Measurements from ENCODE around the gene VENTX.
"Not testable (repeated sequence)": the region's sequence is repeated elsewhere in the genome, so short reads cannot be mapped to it uniquely, and the experiment has no call there.

VENTX gene

DNA sequence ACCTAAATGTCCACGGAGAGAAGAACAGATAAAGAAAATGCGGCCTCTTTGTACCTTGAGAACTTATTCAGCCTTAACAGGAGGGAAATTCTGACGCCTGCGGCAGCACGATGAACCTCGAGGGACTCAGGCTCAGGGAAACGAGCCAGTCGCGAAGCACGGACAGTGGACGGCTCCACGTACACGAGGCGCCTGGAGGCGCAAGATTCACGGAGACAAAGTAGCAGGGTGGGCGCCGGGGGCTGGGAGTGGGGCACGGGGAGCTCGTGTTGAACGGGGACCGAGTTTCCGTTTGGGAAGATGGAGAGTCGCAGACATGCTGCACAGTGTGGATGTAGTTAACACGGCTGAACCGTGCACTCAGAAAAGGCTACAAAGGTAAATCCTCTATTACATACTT is 20.9 kb upstream of the VENTX start:
- DNase-seq (ENCODE audit: low spot score), result no peak

DNA sequence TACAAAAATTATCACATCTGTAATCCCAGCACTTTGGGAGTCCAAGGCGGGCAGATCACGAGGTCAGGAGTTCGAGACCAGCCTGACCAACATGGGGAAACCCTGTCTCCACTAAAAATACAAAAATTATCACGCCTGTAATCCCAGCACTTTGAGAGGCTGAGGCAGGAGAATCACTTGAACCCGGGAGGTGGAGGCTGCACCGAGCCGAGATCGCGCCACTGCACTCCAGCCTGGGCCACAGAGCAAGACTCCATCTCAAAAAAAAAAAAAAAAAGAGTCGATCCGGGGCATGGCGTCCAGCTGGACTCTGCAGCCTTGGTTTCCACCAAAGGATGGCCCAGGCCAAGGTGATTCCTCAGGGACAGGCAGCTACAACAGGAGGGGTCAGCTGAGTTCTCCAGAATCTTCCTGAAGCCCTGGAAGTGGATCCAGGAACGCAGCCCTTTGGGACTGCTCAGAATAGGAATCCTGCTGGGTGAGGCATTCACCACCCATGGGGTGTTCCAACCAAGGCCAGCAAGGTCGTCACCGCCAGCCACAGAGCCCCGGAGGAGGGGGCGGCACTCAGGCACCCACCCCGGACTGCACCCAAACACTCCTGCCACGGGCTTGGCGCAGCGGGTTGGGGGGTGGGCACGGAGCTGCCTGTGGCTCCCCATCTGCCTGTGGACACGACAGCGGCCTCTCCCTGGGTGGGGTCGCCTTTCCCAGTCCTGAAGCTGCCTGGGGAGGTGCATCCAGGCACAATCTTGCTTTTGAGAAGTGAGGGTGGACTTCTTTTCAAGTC is 19.7 kb upstream of the VENTX start:
- DNase-seq (ENCODE audit: low spot score), result no peak

DNA sequence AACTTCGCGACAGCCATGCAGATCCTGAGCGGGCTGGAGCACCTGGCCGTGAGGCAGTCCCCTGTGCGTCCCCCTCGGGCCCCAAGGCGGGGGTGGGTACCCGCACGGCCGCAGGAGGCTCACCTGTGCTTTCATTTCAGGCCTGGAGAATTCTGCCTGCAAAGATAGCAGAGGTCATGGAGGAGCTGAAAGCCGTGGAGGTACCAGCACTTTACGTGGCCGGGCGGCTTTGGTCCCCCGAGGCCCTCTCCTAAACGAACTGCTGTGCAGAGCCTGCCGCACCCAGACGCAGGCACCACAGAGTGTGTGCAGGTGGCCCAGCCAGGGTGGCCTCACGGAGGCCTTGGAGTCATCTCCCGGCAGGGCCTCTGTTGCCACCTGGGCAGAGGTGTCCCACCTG is 18.8 kb upstream of the VENTX start:
- DNase-seq (ENCODE audit: low spot score), result no peak

DNA sequence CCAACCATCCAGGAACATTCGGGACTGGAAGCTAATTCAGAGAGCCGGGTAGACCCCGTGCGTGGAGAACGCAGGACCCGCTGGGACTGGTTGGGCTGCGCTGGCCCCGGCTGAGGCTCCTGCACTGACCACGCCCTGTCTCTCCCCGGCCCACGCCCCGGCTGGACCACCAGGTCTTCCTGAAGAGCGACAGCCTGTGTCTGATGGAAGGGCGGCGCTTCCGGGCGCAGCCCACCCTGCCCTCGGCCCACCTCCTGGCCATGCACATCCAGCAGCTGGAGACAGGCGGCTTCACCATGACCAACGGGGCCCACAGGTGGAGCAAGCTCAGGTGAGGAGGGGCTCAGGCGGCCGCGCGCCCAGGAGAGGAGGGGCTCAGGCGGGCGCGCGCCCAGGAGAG is 17.9 kb upstream of the VENTX start:
- DNase-seq (ENCODE audit: low spot score), result peak; percentile 88

DNA sequence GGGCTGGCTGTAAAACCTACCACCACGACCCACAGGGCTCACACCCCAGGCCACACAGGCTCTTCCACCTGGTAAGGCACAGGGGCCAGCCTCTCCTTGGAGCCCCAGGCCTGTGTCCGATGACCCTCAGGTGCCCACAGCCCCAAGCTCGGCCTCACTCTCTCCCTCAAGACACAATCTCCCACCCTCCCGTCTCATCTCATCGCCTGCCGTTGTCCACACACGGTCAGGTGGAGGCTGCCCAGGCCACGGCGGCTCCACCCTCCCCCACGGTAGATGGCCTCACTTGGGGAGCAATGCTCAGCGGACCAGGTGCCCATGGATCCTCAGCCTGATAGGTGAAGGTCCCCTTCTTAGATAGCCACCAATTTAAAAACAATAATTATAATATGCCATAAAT is 16.3 kb upstream of the VENTX start:
- DNase-seq (ENCODE audit: low spot score), result no peak

DNA sequence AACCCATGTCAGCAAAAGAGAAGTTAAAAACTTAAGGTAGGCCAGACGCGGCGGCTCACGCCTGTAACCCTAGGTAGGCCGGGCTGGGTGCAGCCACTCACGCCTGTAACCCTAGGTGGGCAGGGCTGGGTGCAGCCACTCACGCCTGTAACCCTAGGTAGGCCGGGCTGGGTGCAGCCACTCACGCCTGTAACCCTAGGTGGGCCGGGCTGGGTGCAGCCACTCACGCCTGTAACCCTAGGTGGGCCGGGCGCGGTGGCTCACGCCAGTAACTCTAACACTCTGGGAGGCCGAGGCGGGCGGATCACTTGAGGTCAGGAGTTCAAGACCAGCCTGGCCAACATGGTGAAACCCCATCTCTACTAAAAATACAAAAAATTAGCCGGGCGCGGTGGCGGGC is 15.9 kb upstream of the VENTX start:
- not testable (repeated sequence) for DNase-seq (ENCODE audit: low spot score)

DNA sequence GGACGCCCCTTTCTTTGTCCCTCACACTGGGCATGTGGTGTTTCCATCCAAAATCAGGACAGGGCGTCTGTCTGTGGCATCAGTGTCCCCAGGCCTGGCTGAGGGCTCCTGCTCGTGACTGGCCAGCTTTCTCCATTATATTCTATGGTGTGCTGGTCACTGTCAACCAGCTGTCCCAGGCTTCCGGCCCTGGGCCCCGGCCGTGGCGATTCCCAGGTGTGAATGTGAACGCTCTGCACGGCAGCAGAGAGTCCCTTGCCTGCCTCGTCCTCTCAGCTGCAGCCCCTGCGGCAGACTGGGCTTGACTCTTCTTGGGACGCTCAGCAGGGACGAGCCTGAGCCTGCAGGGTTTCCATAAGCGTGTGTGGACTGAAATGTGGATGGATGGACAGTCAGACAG is 13.6 kb upstream of the VENTX start:
- no peak for DNase-seq (ENCODE audit: low spot score)

DNA sequence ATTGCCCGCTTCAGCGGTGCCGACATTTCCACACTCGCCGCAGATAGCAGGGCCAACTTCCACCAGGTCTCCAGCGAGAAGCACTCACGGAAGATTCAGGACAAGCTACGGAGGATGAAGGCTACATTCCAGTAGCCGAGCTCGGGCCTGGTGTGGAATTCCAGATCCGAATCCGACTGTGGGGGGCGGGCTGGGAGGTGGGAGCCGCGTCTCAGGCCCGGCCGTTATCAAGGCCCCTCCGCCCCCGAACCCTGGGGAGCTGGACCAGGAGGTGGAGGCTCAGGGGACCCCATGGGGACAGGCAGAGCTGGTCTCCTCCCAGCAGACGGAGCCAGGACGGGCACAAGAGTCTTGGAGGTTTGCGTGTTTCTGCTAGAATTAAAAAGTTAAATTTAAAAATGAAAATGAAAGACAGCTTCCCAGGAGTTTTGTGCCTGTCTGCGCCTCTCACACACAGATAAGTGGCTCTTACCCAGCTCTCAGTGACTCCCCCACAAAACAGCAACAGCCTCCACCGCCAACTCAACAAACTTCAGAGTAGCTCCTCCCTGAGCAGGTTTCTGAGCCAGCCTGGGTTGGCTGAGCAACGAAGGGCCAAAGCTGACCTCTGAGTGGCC is 12.8 kb upstream of the VENTX start:
- DNase-seq (ENCODE audit: low spot score), result no peak

DNA sequence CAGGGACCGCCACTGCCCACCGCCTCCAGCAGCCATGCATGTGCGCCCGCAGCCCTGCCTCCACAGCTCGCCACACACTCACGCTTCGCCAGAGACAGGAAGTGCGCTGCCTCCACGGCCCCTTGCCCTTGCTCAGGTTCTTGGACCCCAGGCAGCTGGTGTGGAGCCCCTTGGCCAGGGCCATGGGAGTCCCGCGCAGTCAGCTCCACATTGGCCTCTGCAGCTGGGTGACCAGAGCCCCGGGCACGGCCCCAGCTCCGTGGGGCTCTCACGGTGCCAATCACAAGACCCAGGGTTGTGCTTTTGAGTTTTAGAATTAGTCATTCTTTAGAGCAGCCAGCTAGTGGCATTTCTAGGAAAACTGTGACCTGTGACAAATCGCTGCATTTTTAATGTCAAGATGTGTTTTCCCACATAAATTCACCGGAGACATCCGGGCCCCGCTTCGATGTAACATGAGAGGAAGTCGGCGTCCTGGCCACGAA is 11.9 kb upstream of the VENTX start:
- DNase-seq (ENCODE audit: low spot score), result no peak

DNA sequence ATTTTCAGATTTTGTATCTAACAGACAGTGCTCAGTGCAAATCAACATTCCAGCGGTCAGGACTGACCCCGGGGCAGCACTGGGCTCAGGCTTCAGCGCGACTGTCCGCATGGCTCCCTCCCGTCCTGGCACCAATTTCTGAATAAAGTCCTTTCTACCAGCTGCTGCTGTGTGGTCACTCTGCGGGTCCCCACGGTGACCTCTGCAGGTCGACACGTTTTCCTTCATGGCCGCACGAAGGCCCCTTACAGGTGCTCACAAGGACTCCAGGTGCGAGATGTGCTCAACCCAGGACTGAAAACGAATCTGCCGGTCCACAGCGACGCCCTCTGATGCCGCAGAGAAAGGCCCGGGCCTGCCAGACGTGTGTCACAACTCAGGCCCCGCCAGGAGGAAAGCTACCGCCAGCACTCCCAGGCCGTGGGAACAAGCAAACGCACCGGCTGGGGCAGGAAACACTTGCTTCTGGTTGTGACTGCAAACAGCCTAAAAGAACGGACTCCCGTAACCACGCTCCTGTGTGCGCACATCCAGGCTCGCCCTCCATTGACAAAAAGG is 11.3 kb upstream of the VENTX start:
- no peak for DNase-seq (ENCODE audit: low spot score)

DNA sequence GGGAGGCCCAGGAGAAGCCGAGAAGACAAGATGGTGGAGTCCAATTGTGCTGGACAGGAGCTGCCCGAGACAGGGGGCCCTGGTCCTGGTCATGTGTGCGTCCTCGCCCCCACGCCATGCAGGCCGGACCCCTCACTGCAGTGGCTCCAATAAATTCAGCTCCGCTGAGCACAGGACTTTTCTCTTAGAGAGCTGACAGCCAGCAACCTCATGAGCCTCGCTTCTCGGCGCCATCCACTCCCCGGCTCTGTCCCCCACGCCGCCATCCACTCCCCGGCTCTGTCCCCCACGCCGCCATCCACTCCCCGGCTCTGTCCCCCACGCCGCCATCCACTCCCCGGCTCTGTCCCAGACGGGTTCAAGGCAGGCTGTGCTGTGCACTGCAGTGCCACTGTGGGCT is 10.4 kb upstream of the VENTX start:
- no peak for DNase-seq (ENCODE audit: low spot score)

DNA sequence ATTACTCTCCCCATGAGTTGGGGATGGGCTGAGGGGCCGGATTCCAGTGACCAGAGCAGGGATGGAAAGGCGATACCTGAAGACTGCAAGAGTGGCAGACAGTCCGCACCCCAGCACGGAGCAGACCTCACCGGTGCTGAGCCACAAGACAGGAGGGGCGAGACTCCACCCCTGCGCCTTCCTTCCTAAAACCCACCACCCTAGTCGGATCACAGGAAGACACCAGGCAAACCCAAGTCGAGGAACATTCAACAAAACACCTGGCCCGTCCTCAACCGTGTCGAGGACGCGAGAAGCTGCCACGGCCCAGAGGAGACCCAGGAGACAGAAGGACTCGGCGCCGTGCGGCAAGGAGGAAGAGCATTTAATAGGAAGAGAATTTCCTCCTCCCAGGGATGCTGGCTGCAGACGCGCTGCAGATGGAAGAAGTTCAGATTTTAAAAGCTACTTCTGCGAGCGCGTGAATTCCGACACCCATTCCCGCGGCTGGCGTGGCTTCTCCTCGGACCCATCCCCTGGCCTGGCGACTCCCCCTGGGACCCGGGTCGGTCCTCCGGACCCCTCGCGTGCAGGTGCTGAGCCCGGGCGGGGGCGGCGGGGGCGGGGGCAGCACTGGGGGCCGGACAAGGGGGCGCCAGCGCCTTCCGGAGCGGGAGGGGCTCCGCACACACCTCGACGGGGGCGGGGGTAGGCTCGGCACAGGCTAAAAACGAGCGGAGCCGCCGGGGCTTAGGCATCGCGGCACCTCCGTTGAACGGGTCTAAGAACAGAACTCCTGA is 8.2 kb upstream of the VENTX start:
- no peak for DNase-seq (ENCODE audit: low spot score)

DNA sequence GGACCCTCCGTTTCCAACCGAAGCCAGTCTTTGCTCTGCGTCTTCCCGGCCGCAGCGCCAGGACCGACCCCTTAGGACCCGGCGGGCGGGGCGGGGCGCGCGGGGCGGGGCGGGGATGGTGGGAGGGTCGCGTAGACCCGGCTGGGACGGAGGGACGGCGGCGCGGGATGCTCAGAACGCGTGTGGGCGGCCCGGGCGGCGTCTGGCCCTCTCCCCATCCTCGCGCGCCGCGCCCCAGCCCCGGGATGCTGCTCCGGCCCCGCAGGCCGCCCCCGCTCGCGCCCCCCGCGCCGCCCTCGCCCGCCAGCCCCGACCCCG is 7.7 kb upstream of the VENTX start, which contains the start of gene UTF1:
Gene UTF1 (plus strand): TSS at position 174 of the 318 bp plus-strand sequence. CDS start 72 bp downstream, at position 246.
- DNase-seq (ENCODE audit: low spot score), result no peak

DNA sequence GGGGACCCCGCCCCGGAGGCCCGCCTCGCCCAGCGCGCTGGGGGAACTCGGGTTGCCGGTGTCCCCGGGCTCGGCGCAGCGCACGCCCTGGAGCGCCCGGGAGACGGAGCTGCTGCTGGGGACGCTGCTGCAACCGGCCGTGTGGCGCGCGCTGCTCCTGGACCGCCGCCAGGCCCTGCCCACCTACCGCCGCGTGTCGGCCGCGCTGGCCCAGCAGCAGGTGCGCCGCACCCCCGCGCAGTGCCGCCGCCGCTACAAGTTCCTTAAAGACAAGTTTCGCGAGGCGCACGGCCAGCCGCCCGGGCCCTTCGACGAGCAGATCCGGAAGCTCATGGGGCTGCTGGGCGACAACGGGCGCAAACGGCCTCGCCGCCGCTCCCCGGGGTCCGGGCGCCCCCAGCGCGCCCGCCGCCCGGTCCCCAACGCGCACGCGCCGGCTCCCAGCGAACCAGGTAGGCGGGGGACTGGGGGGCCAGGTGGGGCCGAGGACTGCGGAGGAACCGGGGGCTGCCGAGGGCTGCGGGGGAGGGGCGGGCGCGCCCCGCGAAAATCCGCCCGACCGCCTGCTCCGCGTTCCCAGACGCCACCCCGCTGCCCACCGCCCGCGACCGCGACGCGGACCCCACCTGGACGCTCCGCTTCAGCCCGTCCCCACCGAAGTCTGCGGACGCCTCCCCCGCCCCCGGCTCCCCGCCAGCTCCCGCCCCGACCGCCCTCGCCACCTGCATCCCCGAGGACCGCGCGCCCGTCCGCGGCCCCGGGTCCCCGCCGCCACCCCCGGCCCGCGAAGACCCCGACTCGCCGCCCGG is 7.1 kb upstream of the VENTX start:
- DNase-seq (ENCODE audit: low spot score), result peak; percentile 79

DNA sequence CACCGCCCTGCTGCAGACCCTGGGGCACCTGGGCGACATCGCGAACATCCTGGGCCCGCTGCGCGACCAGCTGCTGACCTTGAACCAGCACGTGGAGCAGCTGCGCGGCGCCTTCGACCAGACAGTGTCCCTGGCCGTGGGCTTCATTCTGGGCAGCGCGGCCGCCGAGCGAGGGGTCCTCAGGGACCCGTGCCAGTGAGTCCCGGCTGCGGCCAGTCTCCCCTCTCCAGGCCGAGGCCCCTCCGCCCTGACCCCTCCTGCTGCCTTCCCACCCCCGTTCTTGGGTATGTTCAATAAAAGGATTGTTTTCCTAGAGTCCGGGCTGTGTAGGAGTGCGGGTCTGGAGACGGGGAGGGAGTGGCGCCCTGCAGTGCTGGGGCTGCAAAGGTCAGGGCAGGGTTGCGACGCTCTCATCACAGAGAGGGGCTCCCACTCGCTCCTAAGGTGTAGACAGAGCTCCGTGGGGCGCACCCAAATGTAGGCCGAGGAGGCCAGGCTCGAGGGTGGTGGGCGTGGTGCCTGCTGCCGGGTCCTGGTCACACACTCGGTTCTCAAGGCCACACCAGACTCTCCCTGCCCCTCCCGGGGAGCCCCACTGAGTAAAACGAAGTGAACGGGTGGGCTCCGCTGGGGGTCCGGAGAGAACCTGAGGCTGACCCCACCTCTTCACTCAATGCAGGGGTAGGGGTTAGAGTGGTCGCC is 6.3 kb upstream of the VENTX start:
- DNase-seq (ENCODE audit: low spot score), result no peak

DNA sequence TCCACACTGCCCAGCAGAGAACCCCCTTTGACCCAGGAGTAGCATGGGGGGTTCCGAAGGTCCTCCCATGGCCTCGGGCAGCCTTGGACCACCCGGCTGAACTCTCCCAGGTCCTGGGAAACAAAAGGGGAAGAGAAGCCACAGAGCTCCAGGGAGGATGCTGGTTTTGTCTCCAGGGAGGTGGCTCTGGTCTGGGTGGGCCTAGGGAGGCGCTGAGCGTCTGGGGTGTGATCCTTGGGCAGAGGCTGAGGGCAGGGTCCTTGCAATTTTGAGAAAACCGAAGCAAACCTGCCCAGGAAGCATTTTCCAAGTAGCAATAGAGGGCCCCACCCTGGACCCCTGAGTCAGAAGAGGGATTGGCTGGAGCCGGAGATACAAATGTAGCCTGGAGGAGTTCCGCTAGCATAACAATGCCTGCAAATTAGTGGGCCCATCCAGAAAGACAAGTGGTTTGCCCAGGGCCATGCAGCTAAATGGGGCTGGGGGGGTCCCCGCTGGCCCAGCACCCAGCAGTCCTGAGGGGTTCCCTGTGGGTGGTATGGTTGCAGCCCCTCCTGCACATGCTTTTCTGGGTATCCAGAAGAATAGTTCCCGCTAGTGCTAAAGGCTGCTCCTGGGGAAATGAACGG is 5.6 kb upstream of the VENTX start:
- DNase-seq (ENCODE audit: low spot score), result no peak

DNA sequence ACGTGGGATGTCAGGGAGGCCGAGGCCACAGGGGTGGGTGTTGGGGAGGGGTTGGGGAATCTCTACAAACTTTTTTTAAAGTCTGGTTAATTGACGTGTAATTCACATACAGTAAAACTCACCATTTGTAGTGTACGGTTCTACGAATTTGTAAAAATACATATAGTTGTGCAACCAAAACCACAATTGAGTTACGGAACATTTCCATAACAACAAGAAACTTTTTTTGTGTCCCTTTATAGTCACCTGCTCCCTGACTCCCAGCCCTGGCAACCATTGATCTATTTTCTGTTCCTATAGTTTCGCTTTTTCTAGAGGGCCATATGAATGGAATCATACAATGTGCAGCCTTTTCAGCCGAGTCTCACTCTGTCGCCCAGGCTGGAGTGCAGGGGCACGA is 2.9 kb upstream of the VENTX start:
- not testable (repeated sequence) for DNase-seq (ENCODE audit: low spot score)

DNA sequence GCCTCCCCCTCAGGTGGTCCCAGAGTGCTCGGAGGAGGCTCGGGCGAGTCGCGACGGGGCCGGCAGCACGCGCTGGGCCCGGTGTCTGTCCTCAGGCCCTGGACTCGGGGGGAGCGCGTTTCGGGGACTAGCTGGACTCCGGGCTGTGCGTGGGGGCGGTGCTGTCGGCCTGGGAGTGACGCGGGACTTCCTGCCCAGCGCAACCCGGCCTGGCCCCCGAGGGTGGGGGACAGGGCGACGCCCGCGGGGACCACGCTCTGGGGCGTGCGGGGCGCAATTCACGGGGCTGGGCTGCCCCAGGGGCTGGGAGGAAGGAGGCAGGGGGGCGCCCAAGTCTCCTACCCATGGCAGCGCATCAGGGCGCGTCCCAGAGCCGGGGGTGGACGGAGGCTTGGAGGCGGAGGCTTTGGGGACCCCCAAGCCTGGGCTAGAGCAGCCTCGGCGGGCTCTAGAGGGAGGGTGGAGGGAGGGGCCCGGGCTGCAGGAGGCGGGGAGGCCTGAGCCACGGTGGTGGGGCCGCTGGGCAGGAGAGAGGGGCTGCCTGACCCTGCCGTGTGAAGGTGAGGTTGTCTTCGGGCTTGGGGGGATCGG is 2.3 kb upstream of the VENTX start:
- DNase-seq (ENCODE audit: low spot score), result no peak

DNA sequence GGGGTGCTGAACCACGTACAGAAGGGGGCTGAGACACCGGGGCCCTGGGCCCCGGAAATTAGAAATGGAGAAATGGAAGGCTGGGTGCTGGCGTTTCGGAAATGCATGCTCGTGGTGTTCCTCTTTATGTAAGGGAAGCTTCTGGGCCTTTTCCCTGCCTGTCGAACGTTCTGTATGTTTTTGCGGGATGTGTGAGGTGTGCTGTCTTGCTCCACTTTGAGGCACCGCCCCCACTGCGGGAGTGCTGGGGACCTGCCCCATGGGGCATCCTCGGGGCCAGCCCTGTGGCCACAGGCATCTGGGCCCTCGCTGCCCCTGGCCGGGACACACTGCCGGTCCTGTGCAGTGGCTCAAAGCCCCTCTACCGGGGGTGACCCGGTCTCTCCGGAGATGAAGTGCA is 1.7 kb upstream of the VENTX start:
- no peak for DNase-seq (ENCODE audit: low spot score)
